HG03432 (cell line): ENCODE results near the gene POLR3C.
"Not testable (repeated sequence)": the region's sequence is repeated elsewhere in the genome, so short reads cannot be mapped to it uniquely, and the experiment has no call there.

ENCODE experiments used
- ATAC-seq: cut with Tn5 transposase; IDR thresholded peaks from one replicate; pipeline ENCODE4 v1.9.1; 2021; ENCODE audit warnings: mild to moderate bottlenecking, moderate library complexity; ENCODE audit not compliant: unreplicated experiment

The POLR3C gene

GRCh38 chr1:145822779-145823331 lies 1.1 kb upstream of the POLR3C start:
- not testable (repeated sequence) for ATAC-seq

GRCh38 chr1:145824499-145824842 lies 471 bp downstream of the POLR3C start:
- ATAC-seq, result no peak

- ATAC-seq, result no peak
These were observed 2.0 kb downstream of the POLR3C start for GRCh38 chr1:145826030-145826429.

GRCh38 chr1:145827966-145828365 lies 4.0 kb downstream of the POLR3C start:
- no peak for ATAC-seq

- ATAC-seq, result no peak
These were observed 4.5 kb downstream of the POLR3C start for GRCh38 chr1:145828367-145829026.

GRCh38 chr1:145830810-145831209 lies 6.8 kb downstream of the POLR3C start:
- ATAC-seq, result not testable (repeated sequence)

GRCh38 chr1:145837656-145838055 lies 13.7 kb downstream of the POLR3C start:
- no peak for ATAC-seq

- no peak for ATAC-seq
These were observed 19.0 kb downstream of the POLR3C start for GRCh38 chr1:145843031-145843430.

- peak; percentile 75 for ATAC-seq
These were observed 21.1 kb downstream of the POLR3C start for GRCh38 chr1:145845144-145845513.

GRCh38 chr1:145845514-145846161 lies 21.6 kb downstream of the POLR3C start, which contains the start of gene NUDT17:
Gene NUDT17, plus strand, starts transcription at chr1:145845630. Its CDS starts 11 bp downstream, at chr1:145845641.
- ATAC-seq, result peak; percentile 73

- ATAC-seq, result peak; percentile 30
These were observed 22.2 kb downstream of the POLR3C start for GRCh38 chr1:145846201-145846612.

- ATAC-seq, result no peak
These were observed 23.8 kb downstream of the POLR3C start for GRCh38 chr1:145847827-145848226.

- ATAC-seq, result no peak
These were observed 25.6 kb downstream of the POLR3C start for GRCh38 chr1:145849356-145850160.

GRCh38 chr1:145855426-145855948 lies 31.5 kb downstream of the POLR3C start:
- no peak for ATAC-seq

- no peak for ATAC-seq
These were observed 33.2 kb downstream of the POLR3C start for GRCh38 chr1:145857170-145857569.

- ATAC-seq, result peak; percentile 21
These were observed 34.4 kb downstream of the POLR3C start for GRCh38 chr1:145858238-145858900.

GRCh38 chr1:145858901-145859490 lies 35.0 kb downstream of the POLR3C start, which contains the start of gene PIAS3:
Gene PIAS3, minus strand, starts transcription at chr1:145859081. Its CDS starts 91 bp downstream, at chr1:145858990.
- peak; percentile 82 for ATAC-seq

- peak; percentile 80 for ATAC-seq
These were observed 35.6 kb downstream of the POLR3C start for GRCh38 chr1:145859491-145860023.

GRCh38 chr1:145863282-145864018 lies 39.5 kb downstream of the POLR3C start:
- no peak for ATAC-seq
